Aorta (tissue), 5 donors: ENCODE data around the gene TRIM72. TPM values are rescaled to one million over a fixed set of nuclear protein-coding genes. Genes with fewer than 3 reads are reported as not detected.

ENCODE experiments used
- ATAC-seq: fragments of 200-7000 bp; cut with Tn5 transposase; one replicate; pipeline ENCODE4 v1.9.1; 2022; ENCODE audit warnings: moderate library complexity; ENCODE audit not compliant: low FRiP score
- DNase-seq, 2 donors: peaks; one replicate each; pipeline ENCODE4 v3.0.0-alpha.2; 2020
- H3K27ac ChIP-seq, 2 donors: one replicate each; pipeline ENCODE4 v1.5.1; 2013; ENCODE audit warnings: low read length in 2 of 2, mild to moderate bottlenecking in 2 of 2, moderate library complexity in 2 of 2, control low read depth in 1 of 2, inconsistent platforms in 1 of 2, low read depth in 1 of 2
- H3K27me3 ChIP-seq, 2 donors: one replicate each; pipeline ENCODE4 v1.6.1; 2013; ENCODE audit warnings: control low read depth in 1 of 2, low read length in 1 of 2, mild to moderate bottlenecking in 1 of 2, moderate library complexity in 1 of 2; ENCODE audit not compliant: insufficient read depth in 2 of 2, control insufficient read depth in 1 of 2
- H3K36me3 ChIP-seq, 2 donors: one replicate each; pipeline ENCODE4 v1.6.1; 2013; ENCODE audit warnings: control low read depth in 1 of 2, low read length in 1 of 2, mild to moderate bottlenecking in 1 of 2; ENCODE audit not compliant: insufficient read depth in 2 of 2, control insufficient read depth in 1 of 2
- H3K4me1 ChIP-seq, 2 donors: one replicate each; pipeline ENCODE4 v1.6.1; 2013; ENCODE audit warnings: low read length in 2 of 2, control low read depth in 1 of 2, mild to moderate bottlenecking in 1 of 2, moderate library complexity in 1 of 2; ENCODE audit not compliant: insufficient read depth in 2 of 2, control insufficient read depth in 1 of 2
- H3K4me3 ChIP-seq, 2 donors: one replicate each; pipeline ENCODE4 v1.5.1; 2013; ENCODE audit warnings: low read length in 2 of 2, control low read depth in 1 of 2, mild to moderate bottlenecking in 1 of 2
- H3K9me3 ChIP-seq: one replicate; pipeline ENCODE4 v1.6.1; 2013; ENCODE audit warnings: mild to moderate bottlenecking, low read length; ENCODE audit not compliant: control insufficient read depth
- WGBS, 2 donors: extraction: QIAGEN DNeasy Blood & Tissue Kit; methylation state at CpG; one replicate each; pipeline ENCODE4 v1.1.7; 2013; 5-methylcytosine and 5-hydroxymethylcytosine counted together
- intact Hi-C, 2 donors: fragments of 100-400 bp; cut with DNase I; formaldehyde crosslinking; loops; one replicate each; pipeline versions ENCODE4 v1.14.2 to v1.15.0; 2022
- polyA plus RNA-seq, 2 donors: library from polyadenylated mRNA; stranded (reverse); fragments of 200-250 nt; gene quantifications; one replicate each; pipeline ENCODE4 v1.2.3, GENCODE V29; 2013
- total RNA-seq, 2 donors: library from RNA; stranded (reverse); fragmentation: NEBNext Ultra II Directional; extraction: Animal tissue kit (Norgen Biotek cat#: 25700); gene quantifications; one replicate each; pipeline ENCODE4 v1.2.1, GENCODE V29; 2021
- donor health status: healthy with polysubstance abuse.
- donor health status: Bipolar disorder and iron deficiency.
- donor health status: DM: no; HTN: no; CAD: no.
- donor health status: DM: no; HTN: no; CAD: no.
- donor health status: DM: yes; HTN: yes; CAD: no.

Gene TRIM72
- total and polyA plus RNA-seq, 4 donors, result 0.05 to 0.24 TPM; not detected in 2

GRCh38 chr16:31217136-31217530 is 3.2 kb downstream of the TRIM72 start:
- no peaks in the 10 kb centered on the region for H3K27me3 ChIP-seq
- no peak for ATAC-seq
- intact Hi-C loops, result loop anchor here in 1 of 2 donors (10.0 kb wide), 1 partner anchor 488 kb away; no protein-coding TSS in a partner anchor

GRCh38 chr16:31219154-31219741 is 5.3 kb downstream of the TRIM72 start:
- no peaks in the 10 kb centered on the region for H3K36me3 ChIP-seq
- intact Hi-C loops, result loop anchor here in 1 of 2 donors (10.0 kb wide), 1 partner anchor 486 kb away; no protein-coding TSS in a partner anchor
- H3K4me1 ChIP-seq, result no peaks in the 10 kb centered on the region
- WGBS, 2 donors, result 89 to 91% methylated on average over 15 of the region's 15 CpGs
- ATAC-seq (no peak), DNase-seq (no peak)
- no peak overlapping the region for H3K27ac ChIP-seq
- H3K27me3 ChIP-seq, result no peaks in the 10 kb centered on the region
- no peaks in the 10 kb centered on the region for H3K9me3 ChIP-seq
- H3K4me3 ChIP-seq, result no peak overlapping the region

More at GRCh38 chr16:31217136-31217530, 3.2 kb downstream of the TRIM72 start:
- H3K9me3 ChIP-seq, result no peaks in the 10 kb centered on the region
- no peak overlapping the region for H3K27ac ChIP-seq
- no peaks in the 10 kb centered on the region for H3K36me3 ChIP-seq
- WGBS, 2 donors, result 13% methylated on average over 4 of the region's 4 CpGs
- H3K4me3 ChIP-seq, result no peak overlapping the region
- no peaks in the 10 kb centered on the region for H3K4me1 ChIP-seq
- no peak for DNase-seq

- DNase-seq, result no peak
- WGBS, 2 donors, result 70 to 74% methylated on average over 12 of the region's 12 CpGs
- Histone ChIP-seq H3K9me3 (no peaks in the 10 kb centered on the region), H3K27me3 (no peaks in the 10 kb centered on the region), H3K27ac (no peak overlapping the region), H3K36me3 (no peaks in the 10 kb centered on the region), H3K4me3 (no peak overlapping the region), H3K4me1 (no peaks in the 10 kb centered on the region)
- no peak for ATAC-seq
- intact Hi-C loops, result no loop called here
These were observed 7.6 kb downstream of the TRIM72 start for GRCh38 chr16:31221357-31222160.

GRCh38 chr16:31223044-31223443 is 9.1 kb downstream of the TRIM72 start:
- WGBS, 2 donors, result 92% methylated on average over 5 of the region's 5 CpGs
- no peaks in the 10 kb centered on the region for H3K4me1 ChIP-seq
- DNase-seq (no peak), ATAC-seq (no peak)
- H3K36me3 ChIP-seq, result no peaks in the 10 kb centered on the region
- no peaks in the 10 kb centered on the region for H3K27me3 ChIP-seq
- no peak overlapping the region for H3K4me3 ChIP-seq
- intact Hi-C loops, result no loop called here
- no peak overlapping the region for H3K27ac ChIP-seq
- H3K9me3 ChIP-seq, result no peaks in the 10 kb centered on the region

GRCh38 chr16:31224092-31224955 is 10.4 kb downstream of the TRIM72 start:
- intact Hi-C loops, result no loop called here
- 70 to 71% methylated on average over 61 to 80 of the region's 80 CpGs for WGBS, 2 donors

GRCh38 chr16:31225193-31225592 is 11.3 kb downstream of the TRIM72 start:
- WGBS, 2 donors, result 94 to 97% methylated on average over 3 of the region's 3 CpGs
- intact Hi-C loops, result no loop called here

More at GRCh38 chr16:31224092-31224955, 10.4 kb downstream of the TRIM72 start:
- H3K4me1 ChIP-seq, result no peaks in the 10 kb centered on the region
- no peak for ATAC-seq
- no peaks in the 10 kb centered on the region for H3K27me3 ChIP-seq
- peak in 1 of 2 donors; percentile 40 for DNase-seq
- H3K27ac ChIP-seq, result no peak overlapping the region
- H3K9me3 ChIP-seq, result no peaks in the 10 kb centered on the region
- no peaks in the 10 kb centered on the region for H3K36me3 ChIP-seq
- no peak overlapping the region for H3K4me3 ChIP-seq

GRCh38 chr16:31228206-31228605 is 14.3 kb downstream of the TRIM72 start:
- no peaks in the 10 kb centered on the region for H3K4me1 ChIP-seq
- H3K36me3 ChIP-seq, result no peaks in the 10 kb centered on the region
- H3K27ac ChIP-seq, result no peak overlapping the region
- H3K9me3 ChIP-seq, result no peaks in the 10 kb centered on the region
- 92 to 97% methylated on average over 4 of the region's 4 CpGs for WGBS, 2 donors
- intact Hi-C loops, result no loop called here
- no peak overlapping the region for H3K4me3 ChIP-seq
- DNase-seq (peak in 1 of 2 donors; percentile 17), ATAC-seq (no peak)
- no peaks in the 10 kb centered on the region for H3K27me3 ChIP-seq

More at GRCh38 chr16:31225193-31225592, 11.3 kb downstream of the TRIM72 start:
- ATAC-seq (no peak), DNase-seq (peak in 1 of 2 donors; percentile 5)
- H3K9me3 ChIP-seq, result no peaks in the 10 kb centered on the region
- H3K4me3 ChIP-seq, result no peak overlapping the region
- no peaks in the 10 kb centered on the region for H3K4me1 ChIP-seq
- no peak overlapping the region for H3K27ac ChIP-seq
- H3K36me3 ChIP-seq, result no peaks in the 10 kb centered on the region
- no peaks in the 10 kb centered on the region for H3K27me3 ChIP-seq

GRCh38 chr16:31229501-31229900 is 15.6 kb downstream of the TRIM72 start:
- intact Hi-C loops, result no loop called here
- no peaks in the 10 kb centered on the region for H3K36me3 ChIP-seq
- H3K4me3 ChIP-seq, result no peak overlapping the region
- ATAC-seq, result no peak
- no peak for DNase-seq
- WGBS, 2 donors, result 56 to 62% methylated on average over 10 of the region's 10 CpGs
- H3K4me1 ChIP-seq, result no peaks in the 10 kb centered on the region
- H3K27me3 ChIP-seq, result no peaks in the 10 kb centered on the region
- H3K27ac ChIP-seq, result no peak overlapping the region
- H3K9me3 ChIP-seq, result peaks cover 2% of the 10 kb centered on the region
